MM.1S (cell line): ENCODE data around the gene TCF19.

Source experiments
- CTCF ChIP-seq: fragments of 300-600 bp; sonication (generic); IDR thresholded peaks from 2 replicates; pipeline ENCODE4 v1.5.1; 2016; ENCODE audit warnings: antibody characterized with exemption, low read length, mixed read lengths
- EZH2 ChIP-seq: fragments of 300-600 bp; sonication (generic); optimal IDR thresholded peaks from 2 replicates; pipeline ENCODE3; 2017; ENCODE audit warnings: low read depth, mild to moderate bottlenecking, antibody characterized with exemption, low read length, mixed read lengths

- TF ChIP-seq CTCF = no peak
- TF ChIP-seq EZH2 = no peak
Observed at GRCh38 chr6:31113861-31114540, 44.4 kb upstream of the TCF19 start.
